Lower lobe of right lung (tissue), 2 donors: ENCODE data around the gene WDR72. TPM values are rescaled to one million over a fixed set of nuclear protein-coding genes. Genes with fewer than 3 reads are reported as not detected.
"Not testable (repeated sequence)": the region's sequence is repeated elsewhere in the genome, so short reads cannot be mapped to it uniquely, and the experiment has no call there.

Source experiments
- ATAC-seq, 2 donors: fragments of 200-7000 bp; cut with Tn5 transposase; one replicate each; pipeline ENCODE4 v1.9.1; 2020 to 2022; ENCODE audit warnings: mild to moderate bottlenecking in 2 of 2, moderate library complexity in 2 of 2
- DNase-seq: peaks from one replicate; pipeline ENCODE4 v3.0.0-alpha.2; 2020
- H3K27ac ChIP-seq: fragments of 200-600 bp; one replicate; pipeline ENCODE4 v1.8.0; 2022
- H3K27me3 ChIP-seq: fragments of 200-600 bp; one replicate; pipeline ENCODE4 v1.8.0; 2022; ENCODE audit warnings: low read depth
- H3K36me3 ChIP-seq: fragments of 200-600 bp; one replicate; pipeline ENCODE4 v1.8.0; 2022; ENCODE audit warnings: mild to moderate bottlenecking
- H3K4me1 ChIP-seq: fragments of 200-600 bp; one replicate; pipeline ENCODE4 v1.8.0; 2022
- H3K4me3 ChIP-seq: fragments of 200-600 bp; one replicate; pipeline ENCODE4 v1.8.0; 2022; ENCODE audit warnings: mild to moderate bottlenecking
- H3K9me3 ChIP-seq: fragments of 200-600 bp; one replicate; pipeline ENCODE4 v1.8.0; 2022
- intact Hi-C: fragments of 100-400 bp; cut with DNase I; formaldehyde crosslinking; loops from one replicate; pipeline ENCODE4 v1.11.0; 2022
- total RNA-seq: library from RNA; stranded (reverse); fragmentation: NEBNext Ultra II Directional; extraction: Animal tissue kit (Norgen Biotek cat#: 25700); gene quantifications from one replicate; pipeline ENCODE4 v1.2.1, GENCODE V29; 2021
- TF ChIP-seq, protein P1 (sequence below): fragments of 200-600 bp; IDR thresholded peaks from one replicate; pipeline ENCODE4 v1.8.0; 2022; ENCODE audit warnings: antibody characterized with exemption, mild to moderate bottlenecking
- donor health status: DM: no; HTN: yes; CAD: no; lungs with severe emphysema.

WDR72 gene
- total RNA-seq, 1 donor from 2014 or later: 1.5 TPM

DNA sequence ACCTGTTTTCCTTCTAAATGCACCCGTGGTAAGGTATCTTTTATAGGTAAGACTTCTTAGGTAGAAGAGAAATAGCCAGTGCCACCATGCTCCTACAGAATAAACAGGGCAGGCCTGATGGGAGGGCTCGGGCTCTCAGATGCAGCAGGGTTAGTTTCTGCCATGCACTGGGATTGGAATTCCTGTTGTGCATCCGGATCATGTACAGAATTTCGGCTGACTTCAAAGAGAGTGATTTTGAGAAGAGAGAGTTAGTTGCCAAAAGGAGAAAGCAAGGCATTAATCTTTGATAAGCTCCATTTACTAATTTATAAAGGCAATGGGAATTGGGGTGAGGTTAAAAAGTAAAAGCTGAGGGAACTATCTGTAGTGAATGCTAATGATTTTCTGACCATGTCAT is 211.2 kb downstream of the WDR72 start:
- H3K36me3 ChIP-seq: no peaks in the 10 kb centered on the region
- ATAC-seq (no peak), DNase-seq (no peak)
- H3K27me3 ChIP-seq: no peaks in the 10 kb centered on the region
- H3K4me1 ChIP-seq: no peaks in the 10 kb centered on the region
- intact Hi-C loops: no loop called here
- no peaks in the 10 kb centered on the region for H3K9me3 ChIP-seq
- TF ChIP-seq, protein P1, sequence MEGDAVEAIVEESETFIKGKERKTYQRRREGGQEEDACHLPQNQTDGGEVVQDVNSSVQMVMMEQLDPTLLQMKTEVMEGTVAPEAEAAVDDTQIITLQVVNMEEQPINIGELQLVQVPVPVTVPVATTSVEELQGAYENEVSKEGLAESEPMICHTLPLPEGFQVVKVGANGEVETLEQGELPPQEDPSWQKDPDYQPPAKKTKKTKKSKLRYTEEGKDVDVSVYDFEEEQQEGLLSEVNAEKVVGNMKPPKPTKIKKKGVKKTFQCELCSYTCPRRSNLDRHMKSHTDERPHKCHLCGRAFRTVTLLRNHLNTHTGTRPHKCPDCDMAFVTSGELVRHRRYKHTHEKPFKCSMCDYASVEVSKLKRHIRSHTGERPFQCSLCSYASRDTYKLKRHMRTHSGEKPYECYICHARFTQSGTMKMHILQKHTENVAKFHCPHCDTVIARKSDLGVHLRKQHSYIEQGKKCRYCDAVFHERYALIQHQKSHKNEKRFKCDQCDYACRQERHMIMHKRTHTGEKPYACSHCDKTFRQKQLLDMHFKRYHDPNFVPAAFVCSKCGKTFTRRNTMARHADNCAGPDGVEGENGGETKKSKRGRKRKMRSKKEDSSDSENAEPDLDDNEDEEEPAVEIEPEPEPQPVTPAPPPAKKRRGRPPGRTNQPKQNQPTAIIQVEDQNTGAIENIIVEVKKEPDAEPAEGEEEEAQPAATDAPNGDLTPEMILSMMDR: no peak
- H3K27ac ChIP-seq: no peak overlapping the region
- no peak overlapping the region for H3K4me3 ChIP-seq

DNA sequence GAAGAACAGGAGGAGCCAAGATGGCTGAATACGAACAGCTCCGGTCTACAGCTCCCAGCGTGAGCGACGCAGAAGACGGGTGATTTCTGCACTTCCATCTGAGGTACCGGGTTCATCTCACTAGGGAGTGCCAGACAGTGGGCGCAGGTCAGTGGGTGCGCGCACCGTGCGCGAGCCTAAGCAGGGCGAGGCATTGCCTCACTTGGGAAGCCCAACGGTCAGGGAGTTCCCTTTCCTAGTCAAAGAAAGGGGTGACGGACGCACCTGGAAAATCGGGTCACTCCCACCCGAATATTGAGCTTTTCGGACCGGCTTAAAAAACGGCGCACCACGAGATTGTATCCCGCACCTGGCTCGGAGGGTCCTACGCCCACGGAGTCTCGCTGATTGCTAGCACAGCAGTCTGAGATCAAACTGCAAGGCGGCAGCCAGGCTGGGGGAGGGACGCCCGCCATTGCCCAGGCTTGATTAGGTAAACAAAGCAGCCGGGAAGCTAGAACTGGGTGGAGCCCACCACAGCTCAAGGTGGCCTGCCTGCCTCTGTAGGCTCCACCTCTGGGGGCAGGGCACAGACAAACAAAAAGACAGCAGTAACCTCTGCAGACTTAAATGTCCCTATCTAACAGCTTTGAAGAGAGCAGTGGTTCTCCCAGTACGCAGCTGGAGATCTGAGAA is 218.7 kb downstream of the WDR72 start:
- ATAC-seq, H3K4me3 ChIP-seq, intact Hi-C loops: not testable (repeated sequence)

DNA sequence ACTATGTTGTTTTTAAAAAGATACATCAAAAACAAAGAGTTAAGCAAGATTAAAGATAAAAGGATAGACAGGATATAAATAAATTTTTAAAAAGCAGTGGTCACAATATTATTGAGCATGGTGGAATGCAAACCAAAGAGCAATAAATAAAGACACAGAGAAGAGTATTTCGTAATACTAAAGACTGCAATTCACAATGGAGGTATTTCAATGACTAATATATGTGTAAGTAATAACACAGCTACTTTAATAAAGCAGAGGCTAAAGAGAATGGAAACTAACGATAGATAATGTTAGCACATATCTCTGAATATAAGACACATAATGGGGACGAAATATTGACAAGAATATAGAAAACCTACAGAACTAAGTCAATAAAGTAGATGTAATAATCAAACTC is 219.6 kb downstream of the WDR72 start:
- ATAC-seq (no peak), DNase-seq (no peak)
- H3K27me3 ChIP-seq: no peaks in the 10 kb centered on the region
- H3K27ac ChIP-seq: no peak overlapping the region
- H3K9me3 ChIP-seq: no peaks in the 10 kb centered on the region
- H3K4me3 ChIP-seq: no peak overlapping the region
- intact Hi-C loops: no loop called here
- TF ChIP-seq, protein P1: no peak
- no peaks in the 10 kb centered on the region for H3K4me1 ChIP-seq
- H3K36me3 ChIP-seq: no peaks in the 10 kb centered on the region

More for the DNA sequence above, 218.7 kb downstream of the WDR72 start:
- H3K36me3 ChIP-seq, H3K27ac ChIP-seq, H3K4me1 ChIP-seq, H3K9me3 ChIP-seq, H3K27me3 ChIP-seq, DNase-seq: not testable (repeated sequence)

DNA sequence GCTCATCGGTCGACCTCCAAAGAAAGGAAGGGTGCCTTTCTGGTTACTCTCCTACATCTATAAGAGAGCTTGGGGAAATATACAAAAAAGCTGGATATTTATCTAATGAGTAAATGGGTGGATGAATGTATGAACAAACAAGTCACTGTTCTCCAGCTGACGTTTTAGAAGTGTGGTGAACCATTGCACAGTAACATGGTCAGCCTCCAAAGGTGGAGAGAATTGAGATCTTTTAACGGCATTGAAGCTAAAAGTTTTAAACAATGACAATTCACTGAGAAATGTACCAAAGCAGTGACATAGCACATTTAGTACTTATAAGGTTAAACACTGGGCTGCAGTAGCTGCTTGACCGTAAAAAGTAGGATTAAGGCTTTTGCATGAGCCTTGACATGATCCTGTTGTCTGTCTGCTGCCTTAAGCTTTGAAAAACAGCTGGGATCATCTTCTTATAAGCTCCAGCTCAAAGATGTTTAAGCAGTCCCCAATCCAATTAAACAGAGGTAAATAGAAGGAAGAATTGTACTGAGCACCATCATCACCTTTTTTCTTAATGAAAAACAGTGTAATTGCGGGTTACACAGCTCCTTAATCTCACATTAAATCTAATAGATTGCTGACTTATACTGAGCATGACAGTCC is 222.9 kb downstream of the WDR72 start:
- TF ChIP-seq, protein P1: no peak
- no peak for ATAC-seq
- Histone ChIP-seq H3K9me3 (no peaks in the 10 kb centered on the region), H3K4me1 (no peaks in the 10 kb centered on the region), H3K27ac (no peak overlapping the region), H3K4me3 (no peak overlapping the region), H3K36me3 (no peaks in the 10 kb centered on the region), H3K27me3 (no peaks in the 10 kb centered on the region)
- intact Hi-C loops: no loop called here
- DNase-seq: no peak

DNA sequence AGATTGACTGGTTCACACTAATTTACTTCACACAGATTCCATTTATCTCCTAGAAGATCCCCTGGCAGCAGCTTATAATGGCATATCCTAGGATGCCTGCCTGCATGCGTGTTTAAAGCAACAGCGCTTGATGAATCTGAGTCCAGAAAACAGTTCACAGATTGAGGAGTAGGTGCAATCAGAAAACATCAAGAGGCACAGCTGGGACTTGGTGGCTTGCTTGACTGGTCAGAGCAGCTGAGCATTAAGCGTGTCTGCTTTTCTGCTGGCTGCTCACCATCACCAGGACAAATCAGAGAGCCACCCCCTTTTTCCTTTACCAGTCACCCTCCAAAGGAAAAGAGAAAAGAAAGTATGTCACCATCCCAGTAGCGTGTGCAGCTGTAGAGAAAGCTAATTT is 223.6 kb downstream of the WDR72 start:
- intact Hi-C loops: no loop called here
- H3K4me3 ChIP-seq: no peak overlapping the region
- DNase-seq: no peak
- no peaks in the 10 kb centered on the region for H3K27me3 ChIP-seq
- no peak overlapping the region for H3K27ac ChIP-seq
- ATAC-seq: no peak
- no peaks in the 10 kb centered on the region for H3K9me3 ChIP-seq
- no peaks in the 10 kb centered on the region for H3K36me3 ChIP-seq
- no peaks in the 10 kb centered on the region for H3K4me1 ChIP-seq
- TF ChIP-seq, protein P1: no peak

DNA sequence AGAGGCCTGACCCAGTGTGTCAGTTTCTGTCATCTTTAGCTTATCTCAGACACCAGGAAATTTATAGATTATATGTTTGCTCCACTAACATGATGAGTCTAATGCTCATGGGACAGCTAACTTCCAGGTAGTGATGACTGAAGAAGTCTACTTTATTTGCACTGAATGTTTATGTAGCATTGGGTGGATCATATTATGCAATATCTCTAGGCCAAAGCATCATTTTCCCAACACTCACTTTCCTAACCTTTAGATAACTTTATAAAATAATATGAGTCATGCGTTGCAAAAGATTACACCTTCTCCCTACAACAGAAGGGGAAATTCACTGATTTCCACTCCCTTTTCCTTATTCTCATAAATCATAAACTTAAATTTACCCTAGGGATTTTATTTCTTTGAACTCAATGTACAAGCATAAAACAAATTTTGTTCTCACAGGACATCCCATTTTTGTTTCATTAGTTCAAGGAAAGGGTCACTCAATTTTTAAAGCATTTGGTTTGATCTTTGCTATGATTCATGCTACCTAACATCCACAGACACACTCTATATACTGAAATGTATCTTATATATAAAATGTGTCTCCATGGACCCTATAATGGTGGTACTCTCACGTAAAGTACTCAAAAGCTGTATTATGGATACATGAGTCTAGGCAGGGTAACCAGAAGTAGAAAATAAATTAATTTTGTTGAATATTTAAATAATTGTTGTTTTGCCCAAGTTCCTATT is 225.2 kb downstream of the WDR72 start:
- no peaks in the 10 kb centered on the region for H3K27me3 ChIP-seq
- DNase-seq (no peak), ATAC-seq (no peak)
- H3K9me3 ChIP-seq: no peaks in the 10 kb centered on the region
- intact Hi-C loops: no loop called here
- no peaks in the 10 kb centered on the region for H3K36me3 ChIP-seq
- H3K4me3 ChIP-seq: no peak overlapping the region
- no peak overlapping the region for H3K27ac ChIP-seq
- no peaks in the 10 kb centered on the region for H3K4me1 ChIP-seq
- TF ChIP-seq, protein P1: no peak
